ENCODE data around the gene C3orf38. TPM values are rescaled to one million over a fixed set of nuclear protein-coding genes. Genes with fewer than 3 reads are reported as not detected.

The C3orf38 gene
- total RNA-seq, 4 donors from 2014 or later, result 14.0 to 19.9 (median 18.3) TPM

Other genes starting within 250 kb of the C3orf38 start
- gene CGGBP1, start 91.0 kb upstream of the C3orf38 start, total RNA-seq, result 10 to 100 TPM; 28.6 to 39.9 (median 34.9) TPM
- gene ZNF654, start 90.7 kb upstream of the C3orf38 start, total RNA-seq, result 10 to 100 TPM; 12.1 to 19.4 (median 16.3) TPM

Data from lower leg skin (tissue), 4 donors.